SK-N-MC (cell line): Measurements from ENCODE around the gene ANP32B.

Experiments used
- EZH2 ChIP-seq: fragments of 200-600 bp; sonication (generic); IDR thresholded peaks from one replicate; pipeline ENCODE4 v1.6.1; 2017; ENCODE audit warnings: antibody characterized with exemption
- FOXP2 ChIP-seq: optimal IDR thresholded peaks from 2 replicates; pipeline ENCODE3; 2011; ENCODE audit warnings: mild to moderate bottlenecking, moderate library complexity; ENCODE audit not compliant: insufficient read depth; ENCODE audit errors: extremely low read length, control extremely low read depth
- POLR2AphosphoS5 ChIP-seq: IDR thresholded peaks from 2 replicates; pipeline ENCODE4 v1.6.1; 2012; ENCODE audit warnings: mild to moderate bottlenecking, low read depth, low read length, borderline replicate concordance

- TF ChIP-seq POLR2AphosphoS5 (no peak), EZH2 (no peak), FOXP2 (no peak)
Observed at GRCh38 chr9:97994703-97995102, 11.6 kb downstream of the ANP32B start.
